Activated effector memory CD4-positive, alpha-beta T cell treated with Interleukin-2 at 50 U/mL for 16 hours (primary cell): ENCODE data around the gene GYG2.

Experiments used
- DNase-seq: peaks from one replicate; pipeline ENCODE4 v3.0.0-alpha.2; 2020

The GYG2 gene

DNA sequence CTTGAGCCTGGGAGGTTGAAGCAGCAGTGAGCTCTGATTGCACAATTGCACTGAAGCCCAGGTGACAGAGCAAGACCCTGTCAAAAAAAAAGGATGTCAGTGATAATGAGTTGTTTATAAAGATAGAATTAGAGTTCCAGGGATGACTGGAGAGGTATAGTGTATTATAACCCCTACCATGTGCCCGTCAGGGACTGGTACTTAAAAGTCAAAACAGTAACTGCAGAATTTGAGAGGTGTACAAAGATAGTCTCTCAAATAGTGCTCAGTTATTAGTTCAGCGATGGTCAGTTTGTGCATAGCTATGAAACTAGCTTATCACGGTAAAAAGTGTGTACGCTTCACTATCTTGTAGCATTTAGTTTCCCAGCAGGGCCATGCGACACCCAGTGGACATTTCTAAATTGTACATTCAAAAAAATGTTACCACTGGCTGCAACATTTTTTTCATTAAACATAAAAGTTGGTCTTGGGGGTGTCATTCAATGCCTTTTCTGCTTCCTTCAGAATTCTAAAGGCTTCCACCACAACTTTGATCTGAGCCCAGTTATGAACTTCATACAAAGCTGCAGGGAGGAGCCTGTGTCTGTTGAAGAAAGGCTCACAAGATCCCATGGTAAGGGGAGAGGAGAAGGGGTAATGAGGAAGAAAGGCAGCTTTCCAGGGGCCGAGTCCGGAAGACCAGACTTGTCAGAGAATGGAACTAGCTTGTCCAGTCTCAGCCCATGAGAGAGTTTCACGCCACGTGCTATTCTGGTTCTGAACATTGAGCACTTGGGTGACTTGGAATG lies 9.2 kb upstream of the GYG2 start:
- no peak for DNase-seq

DNA sequence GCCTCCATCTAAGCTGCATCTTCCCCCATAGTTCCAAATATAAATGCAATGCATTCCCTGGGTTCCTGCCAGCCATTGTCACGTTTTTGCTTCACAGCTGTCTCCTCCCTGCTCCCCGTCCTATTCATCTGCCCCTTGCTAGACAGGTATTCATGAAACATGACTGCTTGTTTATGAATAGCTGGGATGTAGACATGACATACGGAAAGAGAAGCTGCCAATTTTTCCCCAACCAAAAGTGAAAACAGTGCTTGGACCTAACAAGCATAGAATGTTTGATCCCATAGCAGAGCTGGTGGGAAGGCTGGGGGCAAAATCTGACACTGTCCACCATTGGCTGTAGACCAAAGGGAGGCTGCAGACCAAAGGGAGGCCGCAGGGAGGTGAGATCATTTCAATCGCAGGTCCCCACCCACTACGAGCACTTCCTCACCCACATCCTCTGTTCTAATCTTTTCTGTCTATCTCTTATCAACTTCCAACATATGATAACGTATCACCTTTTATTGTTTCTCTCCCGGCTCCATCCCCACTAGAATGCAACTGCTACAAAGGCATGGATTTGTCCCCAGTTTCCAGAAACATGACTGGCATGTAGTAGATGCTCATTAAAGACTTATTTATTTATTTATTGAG lies 8.5 kb upstream of the GYG2 start:
- no peak for DNase-seq

DNA sequence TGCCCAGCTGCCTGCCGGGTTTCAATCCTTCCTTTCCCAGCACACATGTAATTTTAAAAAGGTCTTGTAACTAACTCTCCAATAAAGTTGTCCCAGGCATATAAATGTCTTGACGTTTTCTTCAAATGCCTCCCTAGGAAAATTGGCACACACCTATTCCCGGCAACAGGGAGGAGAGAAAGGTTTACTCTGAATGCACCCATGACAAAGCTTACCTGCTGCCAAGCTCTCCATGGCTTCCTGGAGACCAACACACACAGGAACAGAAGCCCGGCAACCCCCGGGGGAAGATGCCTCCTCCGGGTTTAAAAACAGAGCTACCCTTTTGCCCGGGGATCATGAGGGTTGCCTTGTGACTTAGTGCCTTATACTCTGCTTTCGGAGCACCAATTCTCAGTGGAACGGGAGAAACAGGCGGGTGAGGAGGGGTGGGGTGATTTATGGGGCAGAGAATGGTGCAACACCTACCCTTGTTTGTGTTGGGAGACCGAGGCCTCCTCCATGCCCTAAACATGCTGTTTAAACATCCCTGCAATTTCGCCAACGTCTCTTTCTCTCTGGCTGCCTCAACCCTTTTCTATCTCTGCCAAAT lies 4.8 kb upstream of the GYG2 start:
- no peak for DNase-seq

DNA sequence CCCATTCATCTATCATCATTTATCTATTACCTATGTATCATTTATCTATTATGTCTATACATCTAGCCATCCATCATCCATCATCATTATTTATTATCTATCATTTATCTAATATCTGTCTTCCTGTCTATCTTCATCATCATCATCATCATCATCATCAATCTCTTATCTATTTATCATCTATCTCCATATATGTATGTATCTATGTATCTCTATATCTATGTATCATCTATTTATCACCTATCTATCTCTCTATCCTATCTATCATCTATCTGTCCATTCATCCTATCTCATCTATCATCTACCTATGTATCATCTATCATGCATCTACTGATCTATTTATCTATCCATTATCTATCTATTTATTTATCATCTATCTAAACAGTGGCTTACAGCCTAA lies 3.8 kb upstream of the GYG2 start:
- DNase-seq, result no peak

DNA sequence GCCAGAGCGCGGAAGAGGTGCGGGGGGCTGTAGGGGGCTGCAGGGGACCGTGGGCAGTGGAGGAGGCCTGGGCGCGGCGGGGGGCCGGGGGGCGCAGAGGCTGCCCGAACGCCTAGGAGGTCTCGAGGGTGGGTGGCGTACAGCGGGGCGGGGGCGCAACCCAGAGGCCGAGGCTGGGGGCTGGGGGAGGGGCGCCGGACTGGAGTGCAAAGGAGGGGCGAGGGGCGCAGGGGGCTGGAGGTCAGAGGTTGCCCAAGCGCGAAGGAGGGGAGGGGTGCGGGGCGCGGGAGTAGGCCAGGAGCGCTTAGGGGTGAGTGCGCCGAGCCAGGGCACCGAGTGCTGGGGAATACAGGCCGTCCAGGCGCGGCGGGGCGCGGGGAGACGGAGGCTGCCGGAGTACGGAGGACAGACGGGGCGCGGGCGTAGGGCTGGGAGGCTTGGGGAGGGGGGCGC lies 255 bp downstream of the GYG2 start:
- DNase-seq, result no peak

- no peak for DNase-seq
Measured at GRCh38 chrX:2829469-2830246, 928 bp downstream of the GYG2 start.

GRCh38 chrX:2831471-2832228 lies 2.9 kb downstream of the GYG2 start:
- DNase-seq, result no peak

GRCh38 chrX:2837961-2838360 lies 9.2 kb downstream of the GYG2 start:
- DNase-seq, result no peak

DNA sequence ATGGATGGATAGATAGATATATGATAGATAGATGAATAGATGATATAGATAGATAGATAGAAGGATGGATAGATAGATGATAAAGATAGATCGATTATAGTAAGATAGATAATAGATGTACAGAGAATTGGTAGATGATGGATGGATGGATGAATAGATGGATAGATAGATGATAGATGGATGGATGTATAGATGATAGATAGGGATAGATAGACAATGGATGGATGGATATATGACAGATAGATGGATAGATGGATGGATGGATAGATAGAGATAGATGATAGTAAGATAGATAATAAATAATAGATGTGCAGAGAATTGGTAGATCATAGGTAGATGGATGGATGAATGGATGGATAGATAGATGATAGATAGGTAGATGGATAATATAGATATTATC lies 12.2 kb downstream of the GYG2 start:
- no peak for DNase-seq

GRCh38 chrX:2841537-2841936 lies 12.8 kb downstream of the GYG2 start:
- DNase-seq, result no peak

GRCh38 chrX:2846992-2847391 lies 18.3 kb downstream of the GYG2 start:
- DNase-seq, result no peak

DNA sequence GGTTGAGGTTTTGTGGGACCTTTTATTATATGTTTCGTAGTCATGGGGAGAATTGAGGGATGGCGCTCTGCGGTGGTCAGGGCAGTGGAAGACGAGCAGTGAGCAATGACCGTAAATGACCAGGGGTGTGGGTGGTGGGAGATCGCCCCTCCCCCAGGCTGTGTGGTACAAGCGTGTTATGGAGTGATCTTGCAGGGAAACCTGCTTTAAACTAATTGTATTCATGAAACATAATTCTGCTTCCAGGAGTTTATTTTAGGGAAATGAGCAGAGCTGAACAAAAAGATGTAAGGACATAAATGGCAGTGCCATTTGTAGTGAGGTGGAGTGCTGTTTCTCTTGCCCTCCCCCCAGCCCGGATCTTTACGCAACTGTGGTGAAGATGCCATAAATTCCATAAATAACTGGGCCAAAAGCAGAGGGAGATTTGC lies 20.2 kb downstream of the GYG2 start:
- DNase-seq, result no peak

DNA sequence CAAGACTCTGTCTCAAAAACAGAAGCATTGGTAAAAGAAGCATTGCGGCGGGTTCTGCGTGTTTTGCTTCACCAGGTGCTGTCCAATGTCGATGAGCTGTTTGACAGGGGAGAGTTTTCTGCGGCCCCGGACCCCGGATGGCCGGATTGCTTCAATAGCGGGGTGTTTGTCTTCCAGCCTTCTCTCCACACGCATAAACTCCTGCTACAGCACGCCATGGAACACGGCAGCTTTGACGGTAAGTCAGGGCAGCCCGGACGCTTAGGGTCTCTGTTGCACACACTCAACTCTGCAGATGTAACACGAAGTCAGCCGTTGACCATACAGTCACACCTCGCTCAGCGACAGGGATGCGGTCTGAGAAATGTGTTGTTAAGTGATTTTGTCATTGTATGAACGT lies 26.2 kb downstream of the GYG2 start:
- DNase-seq, result no peak

DNA sequence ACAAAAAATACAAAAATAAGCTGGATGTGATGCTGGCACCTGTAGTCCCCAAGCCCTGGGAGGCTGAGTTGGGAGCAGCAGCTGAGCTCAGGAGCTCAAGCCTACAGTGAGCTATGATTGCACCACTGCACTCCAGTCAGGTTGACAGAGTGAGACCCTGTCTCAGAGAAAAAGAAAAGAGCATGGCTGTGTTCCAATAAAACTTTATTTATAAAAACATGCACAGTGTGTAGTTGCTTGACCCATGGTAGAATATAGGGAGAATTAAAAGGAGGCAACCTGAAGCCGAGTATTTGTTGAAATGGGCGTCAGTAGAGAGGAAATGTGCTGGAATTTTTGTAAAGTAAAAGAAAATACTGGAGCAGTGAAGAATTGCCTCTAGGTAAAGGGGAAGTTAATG lies 27.0 kb downstream of the GYG2 start:
- no peak for DNase-seq

DNA sequence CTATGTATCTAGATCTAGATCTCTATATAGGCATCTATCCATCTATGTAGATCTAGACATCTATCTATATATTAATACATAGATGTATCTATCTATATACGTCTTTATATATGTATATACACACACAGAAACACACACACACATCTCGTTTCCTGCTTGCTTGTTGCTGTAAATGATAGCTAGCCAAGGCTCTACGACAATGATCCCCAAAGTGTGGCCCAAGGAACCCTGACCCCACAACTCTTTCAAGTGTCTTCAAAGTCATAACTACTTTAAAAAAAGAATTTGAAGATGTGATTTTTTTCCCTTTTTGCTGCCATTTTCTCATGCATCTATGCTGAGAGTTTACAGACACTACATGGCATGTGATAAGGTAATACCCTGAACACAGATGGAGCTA lies 28.8 kb downstream of the GYG2 start:
- no peak for DNase-seq

- no peak for DNase-seq
Measured at GRCh38 chrX:2859197-2859797, 30.6 kb downstream of the GYG2 start.

- no peak for DNase-seq
Measured at GRCh38 chrX:2862404-2862803, 33.7 kb downstream of the GYG2 start.

GRCh38 chrX:2863646-2864045 lies 34.9 kb downstream of the GYG2 start:
- no peak for DNase-seq

DNA sequence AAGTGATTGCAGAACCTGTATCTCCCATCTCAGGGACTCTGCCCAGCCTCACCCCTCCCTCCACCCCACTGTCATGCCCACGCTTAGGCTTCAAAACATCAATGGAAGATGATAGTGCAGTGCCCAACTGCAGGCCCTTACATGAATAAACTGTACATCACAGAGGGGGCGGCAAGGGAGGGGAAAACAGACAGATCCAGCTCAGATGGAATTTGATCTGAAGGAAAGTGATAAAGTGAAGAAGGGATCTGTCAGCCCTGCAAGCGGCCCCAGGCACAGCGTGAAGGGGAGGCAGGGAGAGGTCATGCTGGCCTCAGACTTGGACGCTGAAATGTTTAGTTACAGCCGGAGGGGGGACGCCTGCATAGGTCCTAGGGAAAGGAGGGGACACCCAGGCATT lies 38.5 kb downstream of the GYG2 start:
- no peak for DNase-seq

- no peak for DNase-seq
Measured at GRCh38 chrX:2870650-2871049, 41.9 kb downstream of the GYG2 start.

GRCh38 chrX:2871831-2872230 lies 43.1 kb downstream of the GYG2 start:
- DNase-seq, result no peak

- no peak for DNase-seq
Measured at GRCh38 chrX:2872671-2873277, 44.0 kb downstream of the GYG2 start.
